Omental fat pad (tissue), 4 donors: Measurements from ENCODE around the gene CAMK4. TPM values are rescaled to one million over a fixed set of nuclear protein-coding genes. Genes with fewer than 3 reads are reported as not detected.

Experiments used
- ATAC-seq: fragments of 150-250 bp; one replicate; pipeline ENCODE4 v1.9.1; 2016; ENCODE audit warnings: mild to moderate bottlenecking, moderate library complexity; ENCODE audit not compliant: low FRiP score
- DNase-seq: peaks from one replicate; pipeline ENCODE4 v3.0.0-alpha.2; 2019; ENCODE audit warnings: low spot score
- CTCF ChIP-seq, 3 donors: fragments of 450-650 bp; IDR thresholded peaks; one replicate each; pipeline ENCODE4 v1.5.1; 2016 to 2017; ENCODE audit warnings: antibody characterized with exemption in 3 of 3, mild to moderate bottlenecking in 3 of 3, moderate library complexity in 2 of 3
- total RNA-seq, 4 donors: library from RNA; depleted of rRNA; stranded (reverse); fragments of >200 nt; gene quantifications; one replicate each; pipeline ENCODE4 v1.1.0, GENCODE V29; 2016

The CAMK4 gene
- total RNA-seq, 4 donors from 2014 or later, result 0.44 to 3.8 (median 1.7) TPM

- ATAC-seq, result no peak
- no peak for TF ChIP-seq CTCF (IDR thresholded peaks at IDR 0.05)
- no peak for DNase-seq
Observed at GRCh38 chr5:111454198-111454622, 230.0 kb downstream of the CAMK4 start.

GRCh38 chr5:111454776-111455175, 230.6 kb downstream of the CAMK4 start:
- ATAC-seq (no peak), DNase-seq (no peak)
- TF ChIP-seq CTCF (IDR thresholded peaks at IDR 0.05), result no peak

DNA sequence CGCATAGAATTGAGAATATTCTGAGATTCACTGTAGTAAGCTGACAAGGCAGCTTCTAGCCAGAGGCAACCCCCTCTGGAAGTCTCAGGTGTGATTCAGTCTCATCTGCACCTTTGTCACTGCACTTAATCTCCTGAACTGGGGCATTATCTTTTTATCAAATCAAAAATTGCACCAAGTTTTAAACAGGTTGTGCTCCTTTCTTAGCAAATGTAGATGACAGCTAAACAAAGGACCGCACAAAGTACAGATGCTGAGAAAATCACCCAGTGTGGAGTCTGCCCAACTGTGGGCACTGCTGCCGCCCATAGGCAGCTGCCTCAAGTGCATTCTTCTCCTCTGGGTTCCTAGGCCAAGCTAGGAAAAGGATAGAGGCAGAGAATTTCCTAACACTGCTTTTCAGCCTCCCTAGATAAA, 237.1 kb downstream of the CAMK4 start:
- ATAC-seq, result no peak
- DNase-seq, result no peak
- TF ChIP-seq CTCF (IDR thresholded peaks at IDR 0.05), result no peak

DNA sequence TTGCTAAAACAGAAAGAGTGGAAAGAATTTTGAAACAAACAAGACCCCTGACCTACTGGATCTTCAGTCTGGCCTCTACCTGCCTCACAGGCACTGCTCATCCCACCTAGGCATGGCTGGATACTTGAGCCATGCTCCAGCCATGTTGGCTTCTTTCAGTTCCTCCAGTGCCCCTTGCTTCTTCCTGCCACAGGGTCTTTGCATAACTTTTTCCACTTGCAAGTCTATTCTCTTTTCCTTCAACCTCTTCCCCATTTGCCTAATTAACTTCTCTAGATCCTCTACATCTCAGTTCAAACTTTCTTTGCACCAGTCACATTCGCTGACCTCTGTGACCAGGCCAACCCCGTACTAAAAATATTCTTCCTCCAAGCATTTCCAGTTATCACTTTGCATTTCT, 237.8 kb downstream of the CAMK4 start:
- TF ChIP-seq CTCF (IDR thresholded peaks at IDR 0.05), result no peak
- DNase-seq (no peak), ATAC-seq (no peak)

DNA sequence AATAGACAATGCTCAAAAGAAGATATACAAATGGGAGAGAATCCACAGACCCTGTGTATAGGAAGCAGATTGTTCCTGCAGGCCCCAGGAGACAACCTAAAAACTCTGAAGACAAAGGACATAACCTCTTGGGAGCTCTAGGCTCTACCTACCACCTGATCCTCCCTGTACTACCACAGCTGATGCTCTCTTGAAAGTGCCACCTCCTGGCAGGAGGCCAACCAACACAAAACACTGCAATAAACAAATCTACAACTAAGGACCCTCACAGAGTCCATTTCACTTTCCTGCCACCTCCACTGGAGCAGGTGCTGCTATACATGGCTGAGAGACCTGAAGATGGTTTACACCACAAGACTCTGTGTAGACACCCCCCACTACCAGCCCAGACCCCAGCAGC, 239.1 kb downstream of the CAMK4 start:
- no peak for DNase-seq
- TF ChIP-seq CTCF (IDR thresholded peaks at IDR 0.05), result no peak
- ATAC-seq, result no peak

- no peak for TF ChIP-seq CTCF (IDR thresholded peaks at IDR 0.05)
- ATAC-seq, result no peak
- DNase-seq, result no peak
Observed at GRCh38 chr5:111469293-111469896, 245.2 kb downstream of the CAMK4 start.

DNA sequence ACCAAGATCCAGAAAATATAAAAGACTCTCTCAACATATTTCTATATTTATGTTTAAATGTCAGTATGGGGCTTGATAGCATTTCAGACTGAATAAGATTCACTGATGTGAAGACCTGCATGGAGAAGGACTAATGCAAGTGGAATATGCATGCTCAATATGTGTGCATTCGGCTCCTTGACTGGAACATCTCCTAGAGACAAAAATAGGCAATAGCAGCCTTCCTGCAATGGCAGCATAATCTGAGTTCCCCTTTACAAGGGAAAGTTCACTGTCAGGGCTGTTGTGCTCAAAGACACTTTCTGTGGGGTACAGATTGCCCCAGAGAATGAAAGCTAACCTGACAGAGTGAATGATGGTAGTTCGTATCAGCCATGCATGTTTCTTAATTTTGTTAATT, 245.7 kb downstream of the CAMK4 start:
- TF ChIP-seq CTCF (IDR thresholded peaks at IDR 0.05), result no peak
- ATAC-seq (no peak), DNase-seq (no peak)
